GM12878 (cell line): ENCODE measurements around the gene ZNF621. TPM values are rescaled to one million over a fixed set of nuclear protein-coding genes. Genes with fewer than 3 reads are reported as not detected.

Source experiments
- ATAC-seq: fragments of 200-7000 bp; cut with Tn5 transposase; 3 replicates; pipeline ENCODE4 v1.9.1; 2020; ENCODE audit warnings: mild to moderate bottlenecking, moderate library complexity
- BruUV-seq: library from RNA; stranded (reverse); fragments of 400-500 nt; replicated peaks from 2 replicates; lab custom pipeline; 2021; lab: Mats Ljungman, UMichigan
- CTCF ChIA-PET: fragments of 300-600 bp; sonication (Branson Sonifier 250); formaldehyde crosslinking; extraction: SDS; loops from one replicate; lab custom pipeline; 2021; ENCODE audit warnings: inconsistent platforms; lab: Yijun Ruan, JAX
- POLR2A ChIA-PET: fragments of 350-600 bp; formaldehyde crosslinking; extraction: SDS; loops from one replicate; lab custom pipeline; 2021; ENCODE audit warnings: inconsistent platforms; lab: Charles Lee
- RAD21 ChIA-PET: fragments of 300-600 bp; sonication (Branson Sonifier 250); formaldehyde crosslinking; loops from one replicate; lab custom pipeline; 2023; ENCODE audit warnings: antibody characterized with exemption; ENCODE audit not compliant: unreplicated experiment; lab: Charles Lee
- SMC1A ChIA-PET: fragments of 300-600 bp; sonication (Branson Sonifier 250); formaldehyde crosslinking; loops from one replicate; lab custom pipeline; 2023; ENCODE audit not compliant: unreplicated experiment, uncharacterized antibody; lab: Charles Lee
- DNase-seq: peaks from one replicate; pipeline ENCODE4 v3.0.0-alpha.2; 2011; ENCODE audit warnings: low read depth, low spot score
- FAIRE-seq: peaks from 3 replicates; lab custom pipeline; 2011; peaks lifted over from hg19 to GRCh38; lab: Jason Lieb, UNC
- H2AFZ ChIP-seq: 2 replicates; pipeline ENCODE4 v1.6.0; 2011; ENCODE audit warnings: low read depth, low read length, control low read depth; ENCODE audit not compliant: control insufficient read depth
- H3K27ac ChIP-seq: 2 replicates; pipeline ENCODE4 v1.5.1; 2011; ENCODE audit warnings: control low read depth; ENCODE audit not compliant: control insufficient read depth, insufficient read depth
- H3K27me3 ChIP-seq, 2 experiments: replicated peaks in 1 of 2; 2 replicates each; pipeline versions ENCODE4 v1.6.0 to v1.6.1; 2011; ENCODE audit warnings: low read length in 1 of 2; ENCODE audit not compliant: control insufficient read depth in 2 of 2, insufficient read depth in 2 of 2
- H3K36me3 ChIP-seq, 2 experiments: 2 replicates each; pipeline ENCODE4 v1.5.1; 2011; ENCODE audit warnings: low read length in 1 of 2; ENCODE audit not compliant: control insufficient read depth in 2 of 2, insufficient read depth in 2 of 2
- H3K4me1 ChIP-seq: 2 replicates; pipeline ENCODE4 v1.6.1; 2011; ENCODE audit warnings: mild to moderate bottlenecking, low read length, moderate library complexity, mixed read lengths; ENCODE audit not compliant: control insufficient read depth, insufficient read depth
- H3K4me2 ChIP-seq: 2 replicates; pipeline ENCODE4 v1.6.0; 2011; ENCODE audit warnings: control low read depth; ENCODE audit not compliant: control insufficient read depth, insufficient read depth
- H3K4me3 ChIP-seq: fragments of 200-600 bp; sonication (generic); 2 replicates; pipeline ENCODE4 v1.5.1; 2016
- H3K79me2 ChIP-seq: 2 replicates; pipeline ENCODE4 v1.6.0; 2011; ENCODE audit warnings: low read length; ENCODE audit not compliant: control insufficient read depth, insufficient read depth
- H3K9ac ChIP-seq: 2 replicates; pipeline ENCODE4 v1.8.0; 2011; ENCODE audit warnings: low read length, control low read depth, mixed read lengths; ENCODE audit not compliant: control insufficient read depth, insufficient read depth
- H3K9me3 ChIP-seq: replicated peaks from 3 replicates; pipeline ENCODE4 v1.5.1; 2011; ENCODE audit warnings: mild to moderate bottlenecking, low read length; ENCODE audit not compliant: control insufficient read depth, insufficient read depth
- H4K20me1 ChIP-seq: 2 replicates; pipeline ENCODE4 v1.6.0; 2011; ENCODE audit not compliant: control insufficient read depth, insufficient read depth
- BCL11A ChIP-seq: IDR thresholded peaks from 2 replicates; pipeline ENCODE4 v1.6.1; 2011; ENCODE audit warnings: low read depth, low read length
- CBX5 ChIP-seq: sonication (generic); IDR thresholded peaks from 2 replicates; pipeline ENCODE4 v1.6.1; 2016; ENCODE audit warnings: low read depth, moderate library complexity, mild to moderate bottlenecking, inconsistent platforms
- DPF2 ChIP-seq: fragments of 450-650 bp; IDR thresholded peaks from 2 replicates; pipeline ENCODE4 v1.6.1; 2017; ENCODE audit warnings: mild to moderate bottlenecking
- ESRRA ChIP-seq: IDR thresholded peaks from 2 replicates; pipeline ENCODE4 v1.6.1; 2012; ENCODE audit warnings: mild to moderate bottlenecking, low read length, improper control_type of control experiment
- HDGF ChIP-seq: fragments of 450-650 bp; IDR thresholded peaks from 2 replicates; pipeline ENCODE4 v1.6.1; 2016; ENCODE audit warnings: antibody characterized with exemption
- MEF2B ChIP-seq: fragments of 450-650 bp; IDR thresholded peaks from 2 replicates; pipeline ENCODE4 v1.6.1; 2018; ENCODE audit warnings: mild to moderate bottlenecking, moderate library complexity; ENCODE audit not compliant: partially characterized antibody, poor library complexity, severe bottlenecking
- NFIC ChIP-seq: IDR thresholded peaks from 2 replicates; pipeline ENCODE4 v1.6.1; 2012; ENCODE audit warnings: low read depth, mild to moderate bottlenecking, inconsistent platforms, low read length, moderate library complexity
- NFYA ChIP-seq: IDR thresholded peaks from 2 replicates; pipeline ENCODE4 v1.6.1; 2011; ENCODE audit warnings: low read depth, mild to moderate bottlenecking, low read length, improper control_type of control experiment, borderline replicate concordance
- PAX8 ChIP-seq: fragments of 450-650 bp; IDR thresholded peaks from 2 replicates; pipeline ENCODE4 v1.6.1; 2017; ENCODE audit warnings: mild to moderate bottlenecking, moderate library complexity
- REST ChIP-seq: IDR thresholded peaks from 2 replicates; pipeline ENCODE4 v1.6.1; 2012; ENCODE audit warnings: mild to moderate bottlenecking, low read depth, low read length
- SUZ12 ChIP-seq: fragments of 200-600 bp; sonication (generic); IDR thresholded peaks from one replicate; pipeline ENCODE4 v1.6.1; 2018; ENCODE audit warnings: antibody characterized with exemption, mild to moderate bottlenecking; ENCODE audit not compliant: unreplicated experiment
- TARDBP ChIP-seq: IDR thresholded peaks from 2 replicates; pipeline ENCODE4 v1.6.1; 2016; ENCODE audit warnings: borderline replicate concordance
- ZNF274 ChIP-seq: IDR thresholded peaks from one replicate; pipeline ENCODE4 v1.8.0; 2011; ENCODE audit not compliant: insufficient read length, insufficient read depth
- ZZZ3 ChIP-seq: IDR thresholded peaks from 2 replicates; pipeline ENCODE4 v1.6.1; 2011; ENCODE audit warnings: low read depth; ENCODE audit not compliant: control insufficient read depth, insufficient read length
- WGBS: methylation state at CpG from one replicate; pipeline ENCODE4 v1.1.6; 2016; ENCODE audit warnings: low lambda C conversion rate; ENCODE audit not compliant: insufficient replicate concordance, insufficient coverage; ENCODE audit errors: missing lambda C conversion rate; 5-methylcytosine and 5-hydroxymethylcytosine counted together
- in situ Hi-C: fragments of 300-500 bp; cut with MboI; formaldehyde crosslinking; loops from 9 replicates; pipeline ENCODE4 v1.14.3; 2018; ENCODE audit warnings: mixed read lengths
- intact Hi-C: fragments of 100-400 bp; cut with micrococcal nuclease; formaldehyde crosslinking; loops from one replicate; pipeline ENCODE4 v1.14.2; 2022; ENCODE audit not compliant: unreplicated experiment
- polyA plus RNA-seq, 11 experiments: library from polyadenylated mRNA; depleted of rRNA in 4 of 11; unstranded in 6 of 11; stranded (reverse) in 5 of 11; fragments of >200 nt; fragmentation: Nextera tagmentation in 4 of 11; fragmentation: Illumina TruSeq in 1 of 11; extraction: Ambion mirVana in 4 of 11; extraction: Trizol in 1 of 11; gene quantifications; 1 replicate in 1 of 11; 2 replicates in 10 of 11; pipeline versions ENCODE4 v1.2.1 to v1.2.3, GENCODE V29; 2011 to 2016; ENCODE audit warnings: inconsistent platforms in 2 of 11, missing spikeins in 2 of 11, low read depth in 1 of 11
- total RNA-seq, 4 experiments: library from RNA; depleted of rRNA in 3 of 4; stranded (reverse); fragments of >200 nt in 3 of 4; fragmentation: Illumina TruSeq in 1 of 4; extraction: Trizol in 1 of 4; gene quantifications; 2 replicates each; pipeline versions ENCODE4 v1.2.1 to v1.2.3, GENCODE V29; 2013 to 2021

Gene ZNF621
- total and polyA plus RNA-seq, 10 of the 15 experiments (the other 5 are each of a cell fraction or from before 2014, with no cell fraction given): 2.9 to 26.3 (median 11.9) TPM

GRCh38 chr3:40532252-40532651 lies 7.5 kb downstream of the ZNF621 start:
- no peak for ATAC-seq
- TF ChIP-seq NFIC: no peak
- no peak for TF ChIP-seq HDGF
- TF ChIP-seq, all 136 proteins: peak for 0
- no peak for FAIRE-seq
- Histone ChIP-seq H3K79me2 (no peaks in the 10 kb centered on the region), H3K4me3 (no peak overlapping the region), H3K4me1 (no peaks in the 10 kb centered on the region), H3K27ac (no peak overlapping the region), H3K9ac (no peak overlapping the region), H4K20me1 (no peaks in the 10 kb centered on the region), H3K4me2 (no peak overlapping the region), H3K36me3 (peaks cover 6 to 15% of the 10 kb centered on the region in 2 experiments), H2AFZ (no peak overlapping the region), H3K27me3 (no peaks in the 10 kb centered on the region), H3K9me3 (peaks cover 2% of the 10 kb centered on the region; the same call in 1 of the 3 replicates)
- intact Hi-C loops: no loop called here
- POLR2A ChIA-PET: no interaction called here
- no TSS peak for BruUV-seq
- SMC1A ChIA-PET: no interaction called here
- RAD21 ChIA-PET: no interaction called here
- WGBS: 90% methylated on average over 5 of the region's 5 CpGs
- DNase-seq: no peak
- CTCF ChIA-PET: interaction anchor here (0.8 kb wide), 1 partner anchor 8 kb away, joined by 3 read pairs; no protein-coding TSS in a partner anchor
- in situ Hi-C loops: no loop called here

- ATAC-seq: no peak
- intact Hi-C loops: no loop called here
- CTCF ChIA-PET: interaction anchor here (1.5 kb wide), 1 partner anchor 8 kb away, joined by 5 read pairs; no protein-coding TSS in a partner anchor
- H3K36me3 ChIP-seq: peaks cover 6 to 15% of the 10 kb centered on the region in 2 experiments
- no peak overlapping the region for H3K4me3 ChIP-seq
- no peaks in the 10 kb centered on the region for H3K4me1 ChIP-seq
- peaks cover 2% of the 10 kb centered on the region; the same call in 1 of the 3 replicates for H3K9me3 ChIP-seq
- H3K4me2 ChIP-seq: no peak overlapping the region
- RAD21 ChIA-PET: no interaction called here
- no peak for DNase-seq
- SMC1A ChIA-PET: interaction anchor here (1.1 kb wide), 1 partner anchor 9 kb away, joined by 3 read pairs; no protein-coding TSS in a partner anchor
- BruUV-seq: no TSS peak
- H3K27me3 ChIP-seq: no peaks in the 10 kb centered on the region
- no peak for FAIRE-seq
- in situ Hi-C loops: no loop called here
- H2AFZ ChIP-seq: no peak overlapping the region
- no peak overlapping the region for H3K9ac ChIP-seq
- no peak overlapping the region for H3K27ac ChIP-seq
- POLR2A ChIA-PET: interaction anchor here (0.7 kb wide), 1 partner anchor 56 kb away, joined by 3 read pairs; no protein-coding TSS in a partner anchor
- no peaks in the 10 kb centered on the region for H3K79me2 ChIP-seq
- H4K20me1 ChIP-seq: no peaks in the 10 kb centered on the region
- TF ChIP-seq SUZ12: no peak
- TF ChIP-seq NFYA: no peak
- TF ChIP-seq CBX5: no peak
- no peak for TF ChIP-seq ZZZ3
- no peak for TF ChIP-seq DPF2
- TF ChIP-seq ESRRA: no peak
- no peak for TF ChIP-seq MEF2B
- no peak for TF ChIP-seq TARDBP
- TF ChIP-seq PAX8: no peak
- TF ChIP-seq ZNF274: no peak
- no peak for TF ChIP-seq REST
- no peak for TF ChIP-seq BCL11A
Observed at GRCh38 chr3:40534283-40534682, 9.5 kb downstream of the ZNF621 start.
